Osteoblast (primary cell): ENCODE data around the gene TRAPPC6A. TPM values are rescaled to one million over a fixed set of nuclear protein-coding genes. Genes with fewer than 3 reads are reported as not detected.
A peak's percentile ranks its signal among the peaks of the same experiment; 100 is the strongest.

Experiments
- DNase-seq: peaks from one replicate; pipeline ENCODE4 v3.0.0; 2011; ENCODE audit warnings: low spot score, mixed read lengths; ENCODE audit not compliant: insufficient read length; ENCODE audit errors: missing footprints
- H2AFZ ChIP-seq: 2 replicates; pipeline ENCODE4 v1.6.0; 2011; ENCODE audit warnings: mild to moderate bottlenecking, low read length
- H3K27ac ChIP-seq: 2 replicates; pipeline ENCODE4 v1.5.1; 2011; ENCODE audit warnings: mild to moderate bottlenecking, low read depth, low read length, moderate library complexity
- H3K27me3 ChIP-seq: 2 replicates; pipeline ENCODE4 v1.6.0; 2012; ENCODE audit warnings: mild to moderate bottlenecking, control low read depth, inconsistent platforms, low read length, moderate library complexity; ENCODE audit not compliant: insufficient read depth
- H3K36me3 ChIP-seq: 2 replicates; pipeline ENCODE4 v1.5.1; 2011; ENCODE audit warnings: mild to moderate bottlenecking, low read length, control low read depth, moderate library complexity; ENCODE audit not compliant: insufficient read depth
- H3K4me1 ChIP-seq: 2 replicates; pipeline ENCODE4 v1.5.1; 2011; ENCODE audit warnings: mild to moderate bottlenecking, low read length, control low read depth, moderate library complexity; ENCODE audit not compliant: insufficient read depth
- H3K4me2 ChIP-seq: 2 replicates; pipeline ENCODE4 v1.6.0; 2011; ENCODE audit warnings: mild to moderate bottlenecking, low read length; ENCODE audit not compliant: insufficient read depth
- H3K4me3 ChIP-seq: fragments of 200-600 bp; sonication (generic); 3 replicates; pipeline ENCODE4 v1.5.1; 2012; ENCODE audit warnings: mild to moderate bottlenecking, low read length, inconsistent platforms; ENCODE audit not compliant: insufficient read depth
- H3K79me2 ChIP-seq: 2 replicates; pipeline ENCODE4 v1.6.0; 2012; ENCODE audit warnings: mild to moderate bottlenecking, low read length, control low read depth, inconsistent platforms; ENCODE audit not compliant: insufficient read depth
- H3K9me3 ChIP-seq: 2 replicates; pipeline ENCODE4 v1.5.1; 2011; ENCODE audit warnings: low read depth, low read length, control low read depth
- H4K20me1 ChIP-seq: 2 replicates; pipeline ENCODE4 v1.6.0; 2012; ENCODE audit warnings: mild to moderate bottlenecking, low read length, control low read depth; ENCODE audit not compliant: insufficient read depth
- CTCF ChIP-seq: IDR thresholded peaks from 2 replicates; pipeline ENCODE4 v1.5.1; 2011; ENCODE audit warnings: mild to moderate bottlenecking, low read depth, low read length, moderate library complexity; ENCODE audit errors: extremely low read depth
- total RNA-seq: library from RNA; depleted of rRNA; stranded (reverse); fragments of >200 nt; gene quantifications from 2 replicates; pipeline ENCODE4 v1.2.3, GENCODE V29; 2012

TRAPPC6A gene
- total RNA-seq, 1 donor, result 13.8 TPM

- H3K79me2 ChIP-seq, result no peaks in the 10 kb centered on the region
- DNase-seq, result peak; percentile 74
- peaks cover 8% of the 10 kb centered on the region for H3K4me1 ChIP-seq
- H2AFZ ChIP-seq, result no peak within 1 kb of the TSS
- no peaks in the 10 kb centered on the region for H3K9me3 ChIP-seq
- no peak for TF ChIP-seq CTCF
- H3K4me3 ChIP-seq, result no peak within 1 kb of the TSS
- no peak within 1 kb of the TSS for H3K4me2 ChIP-seq
- peaks cover 17% of the 10 kb centered on the region for H3K27me3 ChIP-seq
- no peaks in the 10 kb centered on the region for H3K36me3 ChIP-seq
- no peak within 1 kb of the TSS for H3K27ac ChIP-seq
- no peaks in the 10 kb centered on the region for H4K20me1 ChIP-seq
Measured at GRCh38 chr19:45160870-45161737, 16.9 kb downstream of the TRAPPC6A start, which contains the start of gene NKPD1. Gene NKPD1, minus strand, starts transcription at chr19:45160982. Its CDS starts 832 bp downstream, at chr19:45160150.

- TF ChIP-seq CTCF, result no peak
- Histone ChIP-seq H3K4me1 (peaks cover 8% of the 10 kb centered on the region), H3K27me3 (peaks cover 17% of the 10 kb centered on the region), H3K4me2 (no peak overlapping the region), H3K36me3 (no peaks in the 10 kb centered on the region), H3K27ac (no peak overlapping the region), H2AFZ (no peak overlapping the region), H3K79me2 (no peaks in the 10 kb centered on the region), H3K9me3 (no peaks in the 10 kb centered on the region), H3K4me3 (no peak overlapping the region), H4K20me1 (no peaks in the 10 kb centered on the region)
- peak; percentile 75 for DNase-seq
Measured at GRCh38 chr19:45159971-45160324, 18.1 kb downstream of the TRAPPC6A start.

GRCh38 chr19:45159210-45159970, 18.6 kb downstream of the TRAPPC6A start:
- H3K27me3 ChIP-seq, result peaks cover 17% of the 10 kb centered on the region
- H3K4me2 ChIP-seq, result no peak overlapping the region
- no peak overlapping the region for H2AFZ ChIP-seq
- no peak for TF ChIP-seq CTCF
- no peaks in the 10 kb centered on the region for H4K20me1 ChIP-seq
- H3K79me2 ChIP-seq, result no peaks in the 10 kb centered on the region
- peak; percentile 84 for DNase-seq
- H3K4me1 ChIP-seq, result peaks cover 4% of the 10 kb centered on the region
- H3K36me3 ChIP-seq, result no peaks in the 10 kb centered on the region
- no peak overlapping the region for H3K27ac ChIP-seq
- H3K9me3 ChIP-seq, result no peaks in the 10 kb centered on the region
- H3K4me3 ChIP-seq, result no peak overlapping the region
